Stimulated activated CD8-positive, alpha-beta memory T cell treated with anti-CD3 and anti-CD28 coated beads, Interleukin-15, amount 100 ng/mL, for 1 hour (primary cell): ENCODE measurements around the gene FHL3.

Experiments
- DNase-seq: peaks from one replicate; pipeline ENCODE4 v3.0.0-alpha.2; 2020; ENCODE audit warnings: low read depth

FHL3 gene

DNA sequence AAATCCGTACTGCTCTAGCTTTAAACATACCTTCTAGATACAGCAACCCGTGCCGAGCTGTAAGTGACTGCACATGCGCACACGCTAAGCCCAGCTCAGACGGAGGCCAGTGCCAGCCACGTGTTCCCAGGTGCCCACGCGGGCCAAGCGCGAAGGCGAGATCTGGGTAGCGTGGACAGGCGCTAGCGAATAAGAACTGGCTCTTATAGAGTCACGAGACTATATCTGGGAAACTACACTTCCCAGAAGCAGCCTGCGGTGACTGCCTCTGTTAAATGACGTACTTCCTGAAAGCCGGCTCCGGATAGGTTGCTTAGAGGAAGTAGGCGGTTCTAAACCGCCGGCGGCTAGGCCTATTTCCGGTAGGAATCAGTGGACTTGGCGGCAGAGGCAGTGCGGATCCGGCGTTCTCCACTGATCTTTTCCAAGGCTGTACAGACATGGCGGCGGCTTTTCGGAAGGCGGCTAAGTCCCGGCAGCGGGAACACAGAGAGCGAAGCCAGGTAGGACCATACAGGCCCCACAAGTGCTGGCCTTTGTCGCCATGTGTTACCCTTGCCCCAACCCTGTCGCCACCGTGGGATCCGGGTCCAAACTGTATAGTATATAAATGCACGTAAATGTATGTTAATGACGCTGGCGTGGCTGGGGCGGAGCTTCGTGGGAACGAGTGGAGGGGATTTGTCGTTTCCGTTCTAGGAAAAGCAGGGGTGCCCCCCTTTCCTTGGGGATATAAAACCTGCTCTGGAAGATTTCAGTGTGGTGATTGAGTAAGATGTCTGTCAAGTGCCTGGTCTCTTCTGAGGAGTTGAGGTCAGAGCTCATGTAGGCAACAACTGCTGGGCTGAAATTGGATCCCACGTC lies 7.3 kb upstream of the FHL3 start, which contains the start of gene UTP11:
TSS of gene UTP11 (plus strand) at position 372 of the 864 bp plus-strand sequence. CDS start at position 441, 69 bp downstream.
- peak; percentile 77 for DNase-seq

DNA sequence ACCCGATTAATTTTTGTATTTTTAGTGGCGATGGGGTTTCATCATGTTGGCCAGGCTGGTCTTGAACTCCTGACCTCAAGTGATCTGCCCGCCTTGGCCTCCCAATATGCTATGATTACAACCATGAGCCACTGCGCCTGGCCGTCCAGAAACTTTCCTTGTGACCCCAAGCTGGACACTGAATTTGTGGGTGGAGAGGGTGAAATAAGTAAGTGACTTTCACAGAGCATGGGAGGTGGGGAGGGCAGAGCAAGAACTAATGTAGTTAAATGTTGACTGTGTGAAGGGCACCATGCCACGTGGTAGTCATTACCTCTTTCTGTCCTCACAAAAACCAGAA lies 4.5 kb upstream of the FHL3 start:
- DNase-seq, result no peak

DNA sequence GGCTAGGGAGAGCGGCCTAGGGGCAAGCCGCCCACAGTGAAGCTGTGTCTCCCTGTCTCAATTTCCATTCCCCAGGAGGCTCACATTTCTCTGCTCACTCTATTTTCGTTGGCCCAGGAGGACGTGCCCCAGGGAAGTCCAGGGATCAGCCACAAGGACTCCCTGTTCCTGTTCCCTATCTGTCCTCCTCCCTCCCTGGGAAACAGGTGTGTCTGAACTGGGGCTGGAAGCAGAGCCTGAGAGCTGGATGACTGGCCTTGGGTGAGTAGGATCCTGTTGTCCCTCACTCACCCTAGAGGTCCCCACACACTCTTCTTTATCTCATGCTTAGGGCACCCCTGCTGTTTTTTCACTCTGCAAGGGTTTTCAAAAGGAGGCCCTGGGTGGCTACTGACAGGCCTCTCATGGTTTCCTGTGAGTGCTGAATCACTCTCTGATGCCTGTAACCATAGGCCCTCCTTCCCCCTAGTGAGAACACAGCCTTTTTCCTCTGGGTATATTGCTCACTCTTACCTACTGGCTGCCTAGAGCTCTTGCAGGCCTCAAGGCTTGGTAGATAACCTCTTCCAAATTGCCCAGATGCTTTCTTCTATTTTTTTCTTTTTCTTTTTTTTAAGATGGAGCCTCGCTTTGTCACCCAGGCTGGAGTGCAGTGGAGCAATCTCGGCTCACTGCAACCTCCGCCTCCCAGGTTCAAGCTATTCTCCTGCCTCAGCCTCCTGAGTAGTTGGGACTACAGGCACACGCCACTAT lies 4.0 kb upstream of the FHL3 start:
- DNase-seq, result no peak

DNA sequence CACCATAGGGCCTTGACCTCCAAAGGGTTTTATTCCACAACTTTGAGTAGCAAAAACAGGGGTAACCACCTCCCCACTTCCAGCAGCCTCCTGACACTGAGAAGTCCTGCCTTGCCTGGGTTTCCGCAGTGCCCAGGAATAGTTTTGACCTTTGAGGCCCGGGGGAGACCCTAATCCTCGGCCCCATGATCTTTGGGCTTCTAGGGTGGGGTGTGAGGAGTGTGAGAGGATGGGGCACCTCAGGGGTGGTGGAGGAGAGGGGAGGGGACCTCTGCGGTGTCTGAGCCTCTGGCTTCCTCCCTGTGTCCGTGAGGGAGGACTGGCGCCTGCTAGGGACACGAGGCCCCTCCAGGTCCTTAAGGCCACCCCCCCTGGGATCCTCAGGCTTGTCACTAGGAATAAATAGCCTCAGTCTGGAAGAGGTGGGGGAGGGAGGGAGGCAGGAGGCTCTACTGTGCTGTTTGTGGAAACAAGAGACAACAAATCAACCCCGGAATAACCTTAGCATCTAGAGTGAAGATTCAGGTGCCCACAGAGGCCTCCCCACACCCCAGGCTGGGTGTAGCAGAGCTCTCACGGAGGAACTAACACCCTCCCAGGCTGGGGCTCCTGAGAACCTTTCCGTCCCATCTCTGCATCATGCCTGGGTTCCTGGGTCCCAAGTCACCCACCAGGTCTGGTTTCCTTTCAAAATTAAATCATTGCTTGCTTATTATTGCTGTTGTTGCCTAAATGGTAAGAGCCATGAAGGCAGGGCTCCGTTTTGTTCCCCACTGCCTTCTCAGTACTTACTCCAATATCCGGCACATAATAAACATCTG lies 904 bp upstream of the FHL3 start:
- DNase-seq, result no peak

DNA sequence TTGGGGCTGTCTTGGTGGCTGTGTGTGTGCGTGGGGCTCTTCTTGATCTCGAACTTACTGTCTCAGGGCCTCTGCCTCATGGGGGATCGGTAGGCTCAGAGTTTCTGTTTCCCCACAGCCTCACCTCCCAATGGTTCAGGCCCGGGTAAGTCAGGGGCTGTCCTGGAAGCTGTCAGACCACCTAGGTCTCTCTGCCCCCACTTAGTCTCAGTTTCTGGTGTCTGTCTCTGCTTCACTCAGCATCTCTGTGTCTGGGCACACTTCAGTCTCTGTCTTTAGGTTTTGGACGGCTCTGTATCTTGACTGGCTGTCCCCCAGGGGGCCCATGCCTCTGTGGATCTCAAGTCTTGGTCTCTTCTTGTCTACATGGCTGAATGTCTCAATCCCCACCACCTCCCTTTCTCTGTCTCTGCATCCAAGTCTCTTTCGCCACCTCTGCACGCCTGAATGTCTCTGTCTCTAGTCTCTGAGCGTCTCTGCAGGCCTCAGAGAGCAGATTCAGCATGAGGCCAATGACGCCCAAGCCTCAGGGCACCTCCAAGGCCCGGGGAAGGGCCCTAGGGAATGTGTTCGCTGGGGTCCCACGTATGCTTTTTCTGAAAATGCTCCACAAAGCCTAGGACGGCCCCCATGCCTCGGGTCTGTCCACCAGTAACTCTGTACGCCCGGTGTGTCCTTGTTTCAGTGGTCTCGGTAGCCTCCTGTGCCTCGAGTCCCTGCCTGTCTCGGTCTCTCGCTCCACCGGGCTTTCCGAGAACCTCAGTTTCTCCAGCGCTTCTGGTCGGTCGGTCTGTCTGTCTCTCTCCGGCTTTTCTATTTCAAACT lies 818 bp downstream of the FHL3 start:
- no peak for DNase-seq

DNA sequence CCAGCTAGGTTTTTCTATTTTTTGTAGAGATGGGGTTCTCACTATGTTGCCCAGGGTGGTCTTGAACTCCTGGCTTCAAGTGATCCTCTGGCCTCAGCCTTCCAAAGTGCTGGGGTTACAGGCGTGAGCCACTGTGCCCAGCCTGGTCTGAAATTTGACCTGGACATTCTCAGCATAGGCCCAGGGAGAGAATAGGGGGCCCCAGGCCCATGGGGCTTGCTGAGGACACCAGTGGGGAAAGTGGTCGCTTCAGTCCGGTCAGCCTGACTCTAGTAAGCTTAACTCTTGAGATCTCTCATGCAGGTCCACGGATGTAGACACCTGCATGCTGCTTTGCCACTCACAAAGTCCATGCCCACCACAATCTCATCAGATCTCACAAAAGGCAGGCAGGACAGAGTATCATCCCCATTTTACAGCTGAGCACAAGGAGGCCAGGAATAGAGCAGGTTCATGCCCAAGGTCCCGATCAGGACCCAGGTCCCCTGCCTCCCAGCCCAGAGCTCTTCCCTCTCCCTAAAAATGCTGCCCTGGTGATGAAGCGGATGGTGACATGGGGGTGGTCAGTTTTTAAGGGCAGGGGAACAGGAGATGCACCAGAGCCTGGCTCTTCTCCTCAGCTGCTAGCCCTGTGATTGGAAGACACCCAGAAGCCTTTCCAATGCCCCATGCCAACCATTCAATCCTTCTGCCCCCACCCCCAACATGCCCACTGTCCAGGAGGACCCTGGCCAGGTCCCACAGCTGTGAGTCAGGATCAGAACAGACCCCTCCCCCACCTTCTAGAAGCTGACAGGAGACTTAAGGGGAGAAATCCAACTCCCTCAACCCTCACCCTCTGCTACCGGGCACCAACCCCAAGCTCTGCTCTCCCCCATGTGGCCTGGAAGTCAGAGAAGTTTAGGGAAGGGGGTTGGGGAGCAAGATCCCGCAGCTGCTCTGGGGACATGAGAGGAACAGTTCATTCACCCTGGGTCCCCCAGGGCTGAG lies 1.8 kb downstream of the FHL3 start:
- no peak for DNase-seq

DNA sequence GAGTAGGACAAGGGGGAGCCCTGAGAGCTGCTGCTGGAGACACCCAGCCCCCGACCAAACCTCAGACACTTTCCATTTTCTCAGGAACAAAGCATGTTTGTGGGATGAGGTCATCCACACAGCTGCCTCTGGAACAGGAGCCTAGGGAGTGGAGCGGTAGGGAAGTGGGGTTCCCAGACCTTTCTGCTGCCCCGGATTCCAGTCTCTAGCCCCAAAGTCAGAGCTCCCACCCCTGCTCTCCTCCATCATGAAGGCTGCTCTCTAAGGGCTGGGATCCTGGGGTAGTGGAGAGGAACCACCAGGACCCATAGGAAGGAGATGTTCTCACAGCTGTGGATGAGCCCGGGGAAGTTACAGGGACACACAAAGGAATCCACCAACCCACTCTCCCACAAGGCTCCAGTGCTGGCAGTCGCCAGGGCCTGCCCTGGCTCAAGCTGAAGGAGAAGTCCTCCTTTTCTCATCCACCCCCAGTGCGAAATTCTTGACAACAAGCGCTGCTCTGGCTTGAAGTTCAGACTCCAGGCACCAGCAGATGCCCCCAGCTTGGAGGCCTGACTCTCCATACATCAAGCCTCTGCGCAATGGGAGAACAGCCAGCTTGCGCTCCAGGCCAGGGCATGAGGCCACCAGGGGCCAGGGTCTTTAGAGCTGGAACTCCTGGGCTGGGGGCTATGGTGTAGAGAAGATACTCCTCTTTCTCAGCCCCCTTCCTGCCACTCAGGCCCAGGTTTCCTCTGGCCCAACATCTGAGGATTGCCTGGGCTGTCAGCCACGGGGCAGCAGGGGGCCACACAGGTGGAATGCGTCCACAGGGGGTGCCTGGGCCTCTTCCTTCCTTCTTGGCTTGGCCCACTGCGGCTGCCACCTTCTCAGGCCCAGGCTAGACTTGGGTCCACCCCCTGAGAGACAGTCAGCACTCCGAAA lies 4.5 kb downstream of the FHL3 start:
- no peak for DNase-seq

DNA sequence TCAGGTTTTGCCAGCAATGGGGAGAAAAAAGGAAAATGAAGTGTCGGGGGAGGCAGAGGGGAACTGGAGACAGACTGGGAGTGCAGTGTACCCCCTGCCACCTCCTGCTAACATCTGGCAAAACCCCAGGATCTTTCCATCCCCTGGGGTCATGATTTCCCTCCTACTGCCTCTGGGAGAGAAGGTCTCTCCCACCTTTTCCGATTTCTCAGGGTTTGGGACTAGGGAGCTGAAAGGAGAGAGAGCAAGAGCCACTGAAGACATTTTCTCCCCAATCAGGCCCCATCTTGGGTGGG lies 5.1 kb downstream of the FHL3 start:
- no peak for DNase-seq

DNA sequence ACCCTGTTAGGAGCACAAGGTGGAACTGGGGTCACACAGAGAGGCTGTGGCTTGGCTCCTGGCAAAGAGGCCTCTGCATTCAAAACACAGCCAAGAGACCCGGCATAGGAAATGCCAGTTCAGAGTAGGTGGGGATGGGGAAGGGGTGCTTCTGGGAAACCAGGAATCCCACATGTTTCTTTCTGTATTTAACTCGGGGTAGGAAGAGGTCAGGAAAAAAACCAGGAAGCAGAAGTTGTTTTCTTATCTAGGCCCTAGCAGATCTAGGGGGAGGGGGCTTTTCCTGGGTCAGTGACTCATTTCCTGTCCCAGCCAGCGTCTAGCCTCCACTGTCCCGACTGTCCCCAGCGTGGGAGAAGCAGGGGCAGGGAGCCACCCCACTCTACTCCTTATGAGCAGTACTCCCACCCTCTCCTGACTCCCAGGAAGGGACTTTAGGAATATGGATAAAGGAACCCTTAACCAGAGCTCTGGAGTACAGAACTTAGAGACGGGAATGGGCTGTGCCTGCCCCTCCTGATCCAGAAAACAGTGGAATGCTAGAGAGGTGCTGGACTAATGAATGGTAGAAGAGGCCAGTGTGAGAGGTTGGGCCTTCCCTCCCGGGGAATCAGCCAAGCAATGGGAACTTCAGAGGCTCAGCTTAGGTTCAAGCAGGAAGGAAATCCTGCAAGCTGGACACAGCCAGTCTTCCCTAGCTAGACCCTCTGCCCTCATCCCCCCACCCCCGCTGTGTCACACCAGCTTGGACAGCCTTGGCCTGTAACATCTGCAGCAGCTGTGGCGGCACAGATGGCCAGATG lies 5.7 kb downstream of the FHL3 start:
- no peak for DNase-seq

DNA sequence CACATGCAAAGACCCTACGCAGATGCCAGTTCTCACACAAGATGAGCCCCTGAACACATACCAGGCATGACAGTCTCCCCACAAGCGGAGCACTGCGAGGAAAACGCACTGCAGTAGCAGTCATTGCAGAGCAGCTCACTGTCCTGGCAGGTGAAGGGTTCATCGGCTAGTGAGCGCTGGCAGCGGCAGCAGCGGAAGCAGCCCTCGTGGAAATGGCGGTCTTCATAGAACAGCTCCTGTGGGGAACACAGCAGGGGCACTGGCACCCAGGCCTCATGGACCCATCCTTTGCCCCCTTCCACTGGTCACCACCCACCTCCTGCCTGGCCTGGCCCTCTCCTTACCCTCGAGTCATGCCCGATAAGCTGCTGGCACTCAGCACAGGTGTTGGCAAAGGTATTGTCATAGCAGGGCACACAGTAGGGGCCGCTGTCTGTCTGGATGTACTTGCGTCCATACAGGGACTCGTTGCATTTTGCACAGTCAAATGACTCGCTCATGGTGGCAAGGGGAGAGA lies 6.3 kb downstream of the FHL3 start:
- no peak for DNase-seq

DNA sequence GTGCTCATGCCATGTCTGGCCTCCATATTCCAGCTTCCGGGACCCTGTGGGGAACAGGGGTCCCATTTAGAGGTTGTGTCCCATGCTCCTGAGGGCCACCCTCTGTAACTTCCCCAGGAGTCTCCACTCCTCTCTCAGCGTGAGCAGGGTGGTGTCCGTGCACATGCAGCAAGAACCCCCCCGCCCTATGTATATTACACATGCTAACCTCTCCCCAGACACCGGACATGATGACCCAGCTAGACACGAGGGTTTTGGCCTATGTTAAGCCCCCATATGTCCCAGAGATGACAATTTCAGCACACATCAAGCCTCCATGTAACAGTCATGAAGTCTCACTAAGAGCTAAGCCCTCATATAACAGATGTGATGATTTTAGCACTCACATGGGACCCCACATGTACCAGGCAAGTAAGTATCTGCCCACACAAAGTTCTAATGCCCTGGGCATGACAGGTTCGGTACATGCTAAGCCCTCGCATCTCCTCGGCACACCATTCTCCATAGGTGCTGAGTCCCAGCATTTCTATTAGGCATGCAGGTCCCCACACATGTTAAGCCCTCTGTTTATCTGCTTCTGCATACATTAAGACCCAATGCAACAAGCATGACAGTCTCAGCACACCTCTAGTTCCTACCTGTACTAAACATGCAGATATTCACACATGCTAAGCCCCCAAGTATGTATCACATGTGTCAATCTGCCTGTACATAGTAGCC lies 7.1 kb downstream of the FHL3 start:
- DNase-seq, result no peak

DNA sequence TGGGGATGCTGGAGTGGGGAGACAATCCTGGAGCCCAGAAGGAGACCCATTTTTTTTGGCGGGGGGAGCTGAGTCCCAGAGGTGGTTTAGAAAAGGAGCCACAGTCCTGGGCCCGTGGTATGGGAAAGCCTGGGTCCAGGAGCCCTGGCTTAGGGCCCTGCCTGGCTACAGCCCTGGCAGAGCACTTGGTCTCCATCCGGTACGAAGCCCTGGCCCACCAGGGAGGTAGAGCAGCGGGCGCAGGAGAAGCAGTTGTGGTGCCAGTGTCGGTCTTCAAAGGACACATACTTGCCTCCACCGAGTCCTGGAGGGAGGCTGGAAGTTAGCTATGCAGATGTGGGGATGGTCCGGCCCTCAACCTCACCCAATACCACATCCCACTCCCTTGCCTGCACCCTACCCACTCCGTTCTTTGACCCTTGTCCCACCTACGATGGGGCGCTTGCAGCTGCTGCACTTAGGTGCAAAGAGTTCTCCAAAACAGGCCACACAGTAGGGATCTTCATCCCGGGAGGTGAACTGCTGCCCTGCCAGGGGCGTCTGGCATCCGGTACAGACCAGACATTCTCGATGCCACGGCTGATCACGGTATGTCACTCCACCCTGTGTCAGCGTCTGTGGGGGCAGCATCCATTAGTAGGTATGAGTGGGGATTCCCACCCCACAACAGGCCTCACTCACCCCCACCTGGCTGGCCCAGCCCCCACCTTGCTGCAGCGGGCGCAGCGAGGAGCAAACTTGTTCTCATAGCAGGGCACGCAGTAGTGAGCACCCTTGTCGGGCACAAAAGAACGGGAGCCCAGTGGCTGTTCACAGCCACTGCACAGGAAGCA lies 7.8 kb downstream of the FHL3 start:
- DNase-seq, result no peak

DNA sequence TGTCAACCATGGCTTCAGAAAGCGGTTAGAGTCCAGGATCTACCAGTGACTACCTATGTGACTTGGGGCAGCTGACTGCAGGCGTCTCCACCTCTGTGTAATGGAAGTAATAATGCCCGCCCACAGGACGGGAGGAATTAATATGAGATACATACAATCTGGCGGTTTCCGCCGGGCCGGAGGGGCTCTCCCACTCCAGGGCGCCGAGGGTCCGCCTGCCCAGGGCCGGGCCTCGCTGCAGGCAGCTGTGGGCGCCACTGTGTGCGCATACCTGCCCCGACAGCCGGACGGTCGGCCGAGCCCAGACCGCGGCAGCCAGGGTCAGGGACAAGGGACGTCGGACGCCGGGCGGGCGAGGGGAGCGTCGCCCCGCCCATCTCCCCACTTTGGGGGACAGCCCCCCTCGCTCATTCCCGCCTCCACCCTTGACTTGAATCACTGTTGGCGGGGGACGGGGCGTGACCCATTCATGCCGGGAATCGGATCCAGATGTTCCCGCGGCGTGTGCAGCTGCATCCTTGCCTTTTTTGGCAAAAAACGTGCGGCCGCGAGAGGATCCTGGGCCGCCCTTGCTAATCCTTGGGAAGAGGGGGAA lies 9.5 kb downstream of the FHL3 start:
- DNase-seq, result no peak

DNA sequence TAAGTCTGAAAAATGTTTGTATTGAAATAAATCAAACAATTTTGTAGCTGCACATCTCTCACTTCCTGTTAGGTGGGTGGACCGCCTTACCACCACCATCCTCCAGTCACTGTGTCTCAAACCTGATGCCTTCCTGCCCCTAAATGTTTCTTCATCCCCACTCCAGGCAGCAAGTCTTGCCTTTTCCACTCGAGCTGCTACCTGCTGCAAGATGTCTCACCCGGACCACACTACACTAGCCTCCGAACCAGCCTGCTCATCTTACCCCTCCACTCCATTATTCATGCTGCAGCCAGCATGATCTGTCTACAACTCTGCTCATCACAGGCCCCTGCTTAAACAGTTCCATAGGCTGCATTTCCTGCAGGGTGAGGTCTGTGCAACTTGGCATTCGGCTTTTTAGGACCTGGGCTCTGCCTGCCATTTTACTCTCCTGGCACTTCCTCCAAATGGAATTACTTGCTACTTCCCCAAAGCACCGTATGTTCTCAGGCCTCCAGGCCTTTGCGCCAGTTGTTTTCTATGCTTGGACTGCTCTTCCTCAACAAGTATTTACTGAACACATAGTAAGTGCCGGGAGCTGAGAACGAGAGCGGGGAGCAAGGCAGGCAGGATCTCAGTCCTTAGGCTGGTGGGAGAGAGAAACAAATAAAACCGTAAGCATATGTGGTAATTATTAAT lies 10.3 kb downstream of the FHL3 start:
- DNase-seq, result no peak

DNA sequence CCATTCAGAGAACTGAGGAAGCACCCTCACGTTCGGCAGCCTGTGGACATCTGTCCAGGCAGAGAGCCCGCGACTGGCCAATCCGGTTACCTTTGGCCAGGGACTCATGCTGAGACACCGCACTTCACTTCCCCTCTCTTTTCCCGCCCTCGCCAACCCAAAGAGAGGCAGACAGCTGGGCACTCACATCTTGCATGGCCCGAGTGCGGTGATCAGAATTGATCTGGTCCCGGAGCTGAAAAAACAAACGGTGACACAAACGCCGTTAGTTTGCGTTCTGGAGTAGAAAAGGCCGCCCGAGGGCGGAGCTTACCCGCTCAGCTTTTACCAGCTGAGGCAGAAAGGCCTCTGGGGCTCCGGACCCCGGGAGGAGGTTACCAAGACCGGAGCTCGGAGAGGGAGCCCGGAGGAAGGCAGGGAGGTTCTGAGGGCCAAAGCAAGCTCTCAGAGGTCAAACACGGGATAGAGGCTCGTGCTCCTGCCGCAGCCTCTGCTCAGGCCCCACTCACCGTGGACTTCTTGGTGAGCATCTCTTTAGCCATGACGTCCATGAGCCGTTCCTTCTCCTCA lies 15.9 kb downstream of the FHL3 start:
- no peak for DNase-seq

DNA sequence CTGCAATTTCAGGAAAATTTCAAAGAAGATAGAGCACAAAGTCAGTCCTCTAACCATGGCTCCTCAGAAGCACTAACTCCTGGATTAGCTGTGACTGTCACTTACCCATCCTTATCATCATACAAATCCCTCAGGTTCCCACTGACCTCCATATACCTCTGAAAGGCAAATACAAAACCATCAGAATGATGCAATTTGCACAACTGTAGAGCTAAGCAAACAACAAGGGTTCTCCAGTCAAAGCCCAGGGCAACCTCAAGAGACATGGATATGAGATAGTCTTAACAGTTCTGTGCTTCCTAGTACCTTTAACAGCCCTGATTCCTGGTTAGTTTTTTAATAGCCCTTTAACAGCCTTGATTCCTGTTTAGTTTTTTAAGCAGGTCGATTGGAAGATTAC lies 17.6 kb downstream of the FHL3 start:
- no peak for DNase-seq
